Measurements from ENCODE around the gene ZNF77.
A peak's percentile ranks its signal among the peaks of the same experiment; 100 is the strongest.
"Not testable (repeated sequence)": the region's sequence is repeated elsewhere in the genome, so short reads cannot be mapped to it uniquely, and the experiment has no call there.

ZNF77 gene

DNA sequence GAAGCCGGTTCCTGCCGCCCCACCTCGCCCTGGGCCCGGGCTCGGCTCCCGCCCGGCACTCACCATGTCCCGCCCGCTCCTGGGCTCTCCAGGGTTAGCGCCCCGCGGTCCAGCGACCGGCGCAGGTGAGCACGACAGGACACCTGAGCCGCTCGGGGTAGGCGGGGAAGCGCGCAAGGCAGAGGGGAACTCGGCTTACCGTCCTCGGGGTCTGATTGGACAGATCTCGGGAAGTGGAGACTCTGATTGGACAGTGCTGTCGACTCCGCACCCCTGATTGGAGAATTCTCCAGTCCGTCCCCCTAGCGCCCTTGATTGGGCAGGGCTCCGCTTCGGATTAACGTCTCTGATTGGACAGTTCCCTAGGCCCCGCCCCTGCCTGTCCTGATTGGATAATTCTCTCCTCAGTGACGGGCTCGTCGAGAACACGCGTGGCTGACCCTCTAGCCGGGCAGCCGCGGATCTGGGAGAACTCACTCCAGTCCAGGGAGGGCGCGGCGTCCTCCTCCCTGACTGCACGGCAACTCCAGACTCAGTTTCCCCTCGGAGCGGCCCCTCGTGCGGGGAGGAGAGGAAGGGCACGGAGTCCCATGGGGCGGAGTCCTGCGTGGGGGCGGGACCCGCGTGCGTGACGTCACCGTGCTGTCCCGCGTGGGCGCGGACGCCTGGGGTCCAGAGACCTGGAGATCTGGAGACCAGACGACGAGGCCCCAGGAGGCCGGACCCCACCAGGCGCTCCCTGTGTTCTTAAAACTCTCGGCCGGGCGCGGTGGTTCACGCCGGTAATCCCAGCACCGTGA, at the start of gene ZNF77:
ZNF77 (minus strand) TSS at position 197 of the 800 bp plus-strand sequence; CDS start at position 66, 131 bp downstream.
- DNase-seq (ENCODE audit: low spot score) = peak; percentile 100

DNA sequence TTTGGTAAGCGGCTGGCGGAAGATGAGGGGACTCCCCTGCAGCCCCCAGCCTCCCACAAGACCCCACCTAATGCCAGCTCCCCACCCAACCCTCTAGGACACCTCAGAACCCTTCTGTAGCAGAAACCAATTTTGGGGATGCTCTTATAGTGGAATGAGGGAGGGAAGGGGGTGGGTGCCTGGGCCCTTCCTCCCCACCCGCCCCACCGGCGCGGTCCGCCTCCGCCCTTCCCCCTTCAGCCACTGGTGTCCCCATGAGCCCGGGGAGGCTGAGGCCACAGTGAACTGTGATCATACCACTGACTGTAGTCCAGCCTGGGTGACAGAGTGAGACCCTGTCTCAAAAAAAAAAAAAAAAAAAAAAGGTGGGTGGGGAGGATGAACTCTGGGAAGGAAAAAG, 48.8 kb upstream of the ZNF77 start:
- DNase-seq (ENCODE audit: low spot score) = no peak

DNA sequence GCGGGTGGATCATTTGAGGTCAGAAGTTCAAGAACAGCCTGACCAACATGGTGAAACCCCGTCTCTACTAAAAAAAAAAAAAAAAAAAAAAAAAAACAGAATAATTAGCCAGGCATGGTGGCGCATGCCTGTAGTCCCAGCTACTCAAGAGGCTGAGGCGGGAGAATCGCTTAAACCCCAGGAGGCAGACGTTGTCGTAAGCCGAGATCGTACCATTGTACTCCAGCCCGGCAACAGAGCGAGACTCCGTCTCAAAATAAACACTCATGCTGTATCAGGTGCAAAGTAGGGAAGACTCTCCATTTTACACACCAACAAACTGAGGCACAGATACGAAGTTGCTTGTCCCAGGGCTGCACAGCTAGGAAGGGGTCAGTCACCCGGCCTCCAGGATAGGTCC, 48.2 kb upstream of the ZNF77 start:
- no peak for DNase-seq (ENCODE audit: low spot score)

DNA sequence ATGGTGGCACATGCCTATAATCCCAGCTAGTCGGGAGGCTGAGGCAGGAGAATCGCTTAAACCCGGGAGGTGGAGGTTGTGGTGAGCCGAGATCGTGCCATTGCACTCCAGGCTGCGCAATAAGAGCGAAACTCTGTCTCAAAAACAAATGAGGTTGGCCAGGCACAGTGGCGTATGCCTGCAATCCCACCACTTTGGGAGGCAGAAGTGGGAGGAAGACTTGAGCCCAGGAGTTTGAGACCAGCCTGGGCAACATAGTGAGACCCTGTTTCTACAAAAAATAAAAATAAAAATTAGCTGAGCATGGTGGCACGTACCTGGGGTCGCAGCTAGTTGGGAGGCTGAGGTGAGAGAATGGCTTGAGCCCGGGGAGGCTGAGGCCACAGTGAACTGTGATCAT, 47.6 kb upstream of the ZNF77 start:
- not testable (repeated sequence) for DNase-seq (ENCODE audit: low spot score)

- no peak for DNase-seq (ENCODE audit: low spot score)
These were observed 44.6 kb upstream of the ZNF77 start for GRCh38 chr19:2989236-2989946.

DNA sequence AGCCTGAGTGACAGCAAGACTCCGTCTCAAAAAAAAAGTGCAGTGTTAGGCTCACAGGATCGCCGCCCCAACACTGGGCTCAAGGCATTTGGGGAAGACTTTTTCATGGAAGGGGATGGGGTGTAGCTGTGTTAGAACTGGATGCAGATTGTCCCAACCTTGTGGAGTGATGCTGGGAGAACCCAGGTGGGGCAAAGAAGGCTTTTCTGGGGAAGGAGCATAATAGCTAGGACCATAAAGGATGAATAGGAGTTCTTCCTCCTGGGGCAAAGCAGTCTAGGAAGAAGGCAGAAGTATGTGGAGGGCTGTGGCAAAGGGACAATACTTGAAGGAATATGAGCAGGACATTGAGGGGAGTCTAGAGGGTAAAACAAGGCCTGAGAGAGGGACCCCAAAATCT, 43.8 kb upstream of the ZNF77 start:
- DNase-seq (ENCODE audit: low spot score) = no peak

- DNase-seq (ENCODE audit: low spot score) = no peak
These were observed 43.0 kb upstream of the ZNF77 start for GRCh38 chr19:2987797-2988196.

DNA sequence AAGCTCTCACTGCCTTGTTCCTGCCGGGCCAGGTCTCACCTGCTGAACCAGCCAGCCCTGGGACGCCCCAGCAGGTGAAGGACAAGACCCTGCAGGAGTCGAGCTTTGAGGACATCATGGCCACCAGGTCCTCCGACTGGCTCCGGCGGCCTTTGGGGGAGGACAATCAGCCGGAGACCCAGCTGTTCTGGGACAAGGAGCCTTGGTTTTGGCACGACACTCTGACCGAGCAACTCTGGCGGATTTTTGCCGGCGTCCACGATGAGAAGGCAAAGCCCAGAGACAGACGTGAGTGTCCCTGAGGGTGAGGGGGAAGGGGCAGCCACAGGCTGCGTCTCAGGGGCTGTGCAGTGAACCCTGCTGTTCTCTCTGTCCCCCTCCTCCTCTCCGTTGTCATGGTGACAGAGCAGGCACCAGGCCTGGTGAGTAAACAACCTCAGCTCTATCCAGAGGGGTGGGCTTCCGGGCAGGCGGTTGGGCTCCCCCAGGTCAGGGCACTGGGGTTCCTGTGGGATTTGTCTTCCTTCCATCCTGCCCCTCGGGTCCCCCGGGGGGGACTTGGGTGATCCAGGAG, 42.3 kb upstream of the ZNF77 start:
- peak; percentile 8 for DNase-seq (ENCODE audit: low spot score)

- no peak for DNase-seq (ENCODE audit: low spot score)
These were observed 39.4 kb upstream of the ZNF77 start for GRCh38 chr19:2984215-2984528.

- peak; percentile 58 for DNase-seq (ENCODE audit: low spot score)
These were observed 38.8 kb upstream of the ZNF77 start for GRCh38 chr19:2983351-2984214.

GRCh38 chr19:2982983-2983350, 38.2 kb upstream of the ZNF77 start:
- DNase-seq (ENCODE audit: low spot score) = peak; percentile 81

- DNase-seq (ENCODE audit: low spot score) = peak; percentile 3
These were observed 37.8 kb upstream of the ZNF77 start for GRCh38 chr19:2982561-2982960.

- no peak for DNase-seq (ENCODE audit: low spot score)
These were observed 37.1 kb upstream of the ZNF77 start for GRCh38 chr19:2981898-2982297.

- peak; percentile 7 for DNase-seq (ENCODE audit: low spot score)
These were observed 34.0 kb upstream of the ZNF77 start for GRCh38 chr19:2978772-2979171.

GRCh38 chr19:2978166-2978767, 33.5 kb upstream of the ZNF77 start:
- DNase-seq (ENCODE audit: low spot score) = peak; percentile 3

- DNase-seq (ENCODE audit: low spot score) = no peak
These were observed 33.0 kb upstream of the ZNF77 start for GRCh38 chr19:2977746-2978138.

DNA sequence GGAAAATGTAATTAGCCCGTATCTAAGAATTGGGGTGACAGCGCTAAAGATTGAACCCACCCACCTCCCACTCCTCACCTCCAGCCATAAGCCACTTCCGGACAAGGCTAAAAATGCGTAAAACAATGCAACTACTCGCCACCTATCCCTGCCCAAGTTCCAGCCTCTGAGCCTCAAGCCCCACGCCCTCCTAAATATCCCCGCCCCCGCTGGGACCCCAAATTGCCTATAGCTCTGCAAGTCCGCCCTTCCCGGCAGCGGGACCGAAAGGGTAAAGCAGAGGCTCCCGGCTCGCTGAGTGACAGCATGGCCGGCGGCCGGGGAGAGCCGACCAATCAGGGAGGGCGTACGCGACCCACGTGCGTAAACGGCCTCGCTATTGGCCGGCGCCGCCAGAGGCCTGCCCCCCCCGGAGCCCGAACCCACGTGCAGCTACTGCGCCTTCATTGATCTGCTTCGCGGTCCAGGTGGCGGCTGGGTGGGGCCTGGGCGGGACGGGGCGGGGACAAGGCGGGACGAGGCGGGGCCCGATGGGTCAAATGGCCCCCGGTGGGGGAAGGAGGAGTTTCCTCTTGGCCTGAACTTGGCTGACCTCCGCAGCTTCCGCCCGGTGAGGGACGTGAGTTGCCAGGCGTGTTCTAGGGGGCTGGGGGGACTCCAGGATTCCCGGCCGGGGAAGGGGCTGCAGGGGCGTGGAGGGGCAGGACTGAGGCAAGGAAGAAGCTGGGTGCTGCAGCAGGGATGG, 32.4 kb upstream of the ZNF77 start, which contains the start of gene TLE6:
TLE6 (plus strand) TSS at position 564 of the 745 bp plus-strand sequence. CDS start 670 bp downstream, outside the sequence.
- peak; percentile 99 for DNase-seq (ENCODE audit: low spot score)

DNA sequence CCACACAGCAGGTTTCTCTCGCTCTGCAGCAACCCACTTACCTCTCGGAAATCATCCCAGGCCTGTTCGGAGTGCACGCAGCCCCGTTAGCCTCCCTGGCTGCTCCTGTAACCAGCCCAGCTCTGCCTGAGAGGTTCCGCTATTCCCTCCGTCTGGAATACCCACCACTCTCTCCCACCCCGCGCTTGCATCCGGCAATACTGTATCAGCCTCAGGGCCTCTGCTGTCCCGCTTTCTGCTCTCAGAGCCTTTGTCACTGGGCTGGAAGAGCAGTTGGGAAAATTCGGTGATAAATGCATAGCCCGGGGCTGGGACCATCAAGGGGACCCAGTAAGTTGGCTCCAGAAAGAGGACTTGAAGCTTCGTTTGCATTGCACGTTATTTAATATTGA, 31.8 kb upstream of the ZNF77 start:
- DNase-seq (ENCODE audit: low spot score) = peak; percentile 3

DNA sequence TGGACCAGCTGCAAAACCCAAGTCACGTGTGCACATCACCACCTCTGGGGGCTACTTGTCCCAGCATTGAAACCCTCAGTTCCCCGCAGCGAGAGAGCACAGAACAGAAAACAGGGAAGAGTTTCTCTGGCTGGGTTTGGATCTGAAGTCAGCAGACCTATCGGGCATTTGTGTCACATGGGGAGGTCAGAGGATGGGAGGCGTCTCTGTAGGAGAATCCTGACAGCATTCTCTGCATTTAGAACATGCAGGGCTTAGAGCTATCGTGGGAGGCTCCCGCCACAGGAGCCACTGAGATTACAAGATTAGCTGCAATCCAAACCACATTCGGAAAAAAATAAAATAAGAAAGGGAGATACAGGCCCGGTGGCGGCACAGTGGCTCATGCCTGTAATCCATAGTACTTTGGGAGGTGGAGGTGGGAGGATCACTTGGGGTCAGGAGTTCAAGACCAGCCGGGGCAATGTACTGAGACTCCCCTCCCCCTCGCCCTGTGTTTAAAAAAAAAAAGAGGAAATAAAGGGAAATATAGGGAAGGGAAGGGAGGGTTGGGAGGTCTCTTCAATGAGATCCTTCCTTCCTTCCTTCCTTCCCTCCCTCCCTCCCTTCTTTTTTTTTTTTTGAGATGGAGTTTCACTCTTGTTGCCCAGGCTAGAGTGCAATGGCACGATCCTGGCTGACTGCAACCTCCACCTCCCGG, 29.7 kb upstream of the ZNF77 start:
- DNase-seq (ENCODE audit: low spot score) = peak; percentile 11

GRCh38 chr19:2973229-2973628, 28.5 kb upstream of the ZNF77 start:
- DNase-seq (ENCODE audit: low spot score) = no peak

Data from AG08396 (cell line).